ENCODE results near the gene FBXW9.
"Not testable (repeated sequence)": the region's sequence is repeated elsewhere in the genome, so short reads cannot be mapped to it uniquely, and the experiment has no call there.

FBXW9 gene

DNA sequence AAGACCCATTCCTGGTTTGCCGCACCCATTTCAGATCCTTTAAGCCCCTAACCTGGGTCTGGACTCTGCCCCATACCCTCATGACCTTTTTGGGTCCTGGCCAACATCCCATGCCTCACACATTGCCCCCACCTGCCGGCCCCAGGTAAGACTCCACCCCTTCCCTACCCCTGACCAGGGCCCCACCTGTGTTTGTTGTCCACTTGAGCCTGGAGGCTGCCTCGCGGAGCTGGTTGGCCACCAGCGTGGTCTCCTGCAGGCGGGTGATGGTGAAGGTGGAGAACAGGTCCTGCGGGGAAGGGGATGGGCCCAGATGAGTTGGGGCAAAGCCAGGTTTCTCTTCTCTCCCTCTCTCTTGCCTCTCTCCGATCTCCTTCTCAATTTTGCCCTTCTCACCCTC lies 49.4 kb downstream of the FBXW9 start:
- ChIA-PET CTCF (no interaction called here), POLR2A (no interaction called here)
- TF ChIP-seq HDGF (IDR thresholded peaks at IDR 0.05; ENCODE audit: borderline replicate concordance), result no peak
- no peak for TF ChIP-seq ZNF384 (IDR thresholded peaks at IDR 0.05)
- TF ChIP-seq LEF1 (IDR thresholded peaks at IDR 0.05; ENCODE audit: borderline replicate concordance), result no peak
- no peak for TF ChIP-seq SUZ12 (IDR thresholded peaks at IDR 0.05)
- no peak for TF ChIP-seq FOXK2 (IDR thresholded peaks at IDR 0.05)
- TF ChIP-seq CTBP1 (IDR thresholded peaks at IDR 0.05; ENCODE audit: borderline replicate concordance), result no peak
- TF ChIP-seq PKNOX1 (IDR thresholded peaks at IDR 0.05), result no peak
- no peak for TF ChIP-seq ELF4 (IDR thresholded peaks at IDR 0.05)
- no peak for TF ChIP-seq TARDBP (IDR thresholded peaks at IDR 0.05)
- no peak for TF ChIP-seq L3MBTL2 (conservative IDR thresholded peaks at IDR 0.05)
- no peak for TF ChIP-seq ARNT (IDR thresholded peaks at IDR 0.05)
- no peak for TF ChIP-seq FOXM1 (IDR thresholded peaks at IDR 0.05; ENCODE audit: borderline replicate concordance)
- no peak for TF ChIP-seq FOXA1 (IDR thresholded peaks at IDR 0.05)
- no peak for TF ChIP-seq BHLHE40 (IDR thresholded peaks at IDR 0.05; ENCODE audit: borderline replicate concordance)
- TF ChIP-seq SP1 (IDR thresholded peaks at IDR 0.05), result no peak
- TF ChIP-seq NFRKB (IDR thresholded peaks at IDR 0.05), result no peak
- DNase-seq (ENCODE audit: extremely low spot score), result no peak

DNA sequence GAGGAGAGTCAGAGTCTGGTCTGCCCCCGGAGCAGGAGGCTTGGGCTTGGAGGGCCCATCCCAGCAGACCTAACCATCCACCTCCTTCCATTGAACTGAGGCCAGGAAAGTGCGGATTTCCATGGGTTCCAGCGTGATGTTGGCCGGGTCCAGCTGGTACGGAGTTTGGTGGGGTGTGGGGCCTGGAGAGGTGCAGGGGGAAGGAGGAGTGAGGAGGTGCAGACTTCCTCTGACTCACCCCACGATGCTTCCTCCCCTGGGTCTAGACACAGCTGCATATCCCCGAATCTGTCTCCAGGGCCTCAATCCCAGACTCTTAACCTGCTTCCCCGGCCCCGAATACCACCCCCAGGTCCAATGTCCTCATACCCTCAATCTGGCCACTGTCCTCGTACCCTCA lies 49.9 kb downstream of the FBXW9 start:
- ChIA-PET CTCF (no interaction called here), POLR2A (no interaction called here)
- no peak for TF ChIP-seq LEF1 (IDR thresholded peaks at IDR 0.05; ENCODE audit: borderline replicate concordance)
- no peak for TF ChIP-seq FOXK2 (IDR thresholded peaks at IDR 0.05)
- no peak for DNase-seq (ENCODE audit: extremely low spot score)

DNA sequence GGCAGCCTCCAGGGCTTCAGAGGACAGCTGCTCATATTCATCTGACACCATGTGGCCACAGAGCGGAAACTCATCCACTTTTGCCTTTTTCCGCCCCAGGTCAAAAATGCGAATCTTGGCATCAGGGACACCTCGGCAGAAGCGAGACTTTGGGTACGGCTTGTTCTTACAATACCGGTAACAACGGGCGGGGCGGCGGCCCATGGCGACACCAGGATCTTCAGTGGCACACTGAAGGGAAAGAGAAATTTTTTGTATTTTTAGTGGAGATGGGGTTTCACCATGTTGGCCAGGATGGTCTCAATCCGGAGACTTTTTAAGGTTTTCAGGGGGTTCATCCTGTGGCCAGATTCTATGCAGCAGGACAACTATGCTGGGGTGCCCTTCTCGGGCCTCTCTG lies 52.7 kb downstream of the FBXW9 start:
- DNase-seq (ENCODE audit: extremely low spot score); CTCF ChIA-PET; POLR2A ChIA-PET: not testable (repeated sequence)

DNA sequence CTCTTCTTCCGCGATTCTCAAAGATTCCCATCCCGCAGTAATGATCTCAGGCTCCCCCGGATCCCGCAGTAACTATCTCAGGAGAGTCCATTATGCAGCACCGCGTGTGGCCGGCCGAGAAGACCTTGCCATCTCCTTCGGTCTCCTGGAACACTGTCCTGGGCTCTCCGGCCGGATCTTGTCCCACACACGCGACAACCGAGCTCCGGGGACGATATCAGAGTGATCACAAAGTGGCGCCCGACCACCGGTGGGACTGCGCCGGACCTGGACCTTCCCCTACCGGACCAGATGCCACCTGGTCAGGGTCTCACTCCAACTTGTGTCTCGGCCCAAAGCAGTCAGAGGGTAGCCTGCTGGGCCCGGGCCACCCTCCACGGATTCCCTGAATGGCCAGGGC lies 53.9 kb downstream of the FBXW9 start:
- TF ChIP-seq PKNOX1 (IDR thresholded peaks at IDR 0.05), result no peak
- TF ChIP-seq CTBP1 (IDR thresholded peaks at IDR 0.05; ENCODE audit: borderline replicate concordance), result no peak
- DNase-seq (ENCODE audit: extremely low spot score), result no peak
- CTCF ChIA-PET, result no interaction called here
- POLR2A ChIA-PET, result no interaction called here

GRCh38 chr19:12641456-12641855 lies 55.0 kb downstream of the FBXW9 start:
- TF ChIP-seq ZNF384 (IDR thresholded peaks at IDR 0.05) (no peak), PKNOX1 (IDR thresholded peaks at IDR 0.05) (no peak), SP1 (IDR thresholded peaks at IDR 0.05) (no peak), NFRKB (IDR thresholded peaks at IDR 0.05) (no peak), BHLHE40 (IDR thresholded peaks at IDR 0.05; ENCODE audit: borderline replicate concordance) (no peak), FOXA1 (IDR thresholded peaks at IDR 0.05) (no peak), TARDBP (IDR thresholded peaks at IDR 0.05) (no peak), LEF1 (IDR thresholded peaks at IDR 0.05; ENCODE audit: borderline replicate concordance) (no peak)
- DNase-seq (ENCODE audit: extremely low spot score), result no peak
- ChIA-PET POLR2A (no interaction called here), CTCF (no interaction called here)

GRCh38 chr19:12639901-12640613 lies 56.4 kb downstream of the FBXW9 start:
- ChIA-PET CTCF (interaction anchor here (0.6 kb wide), 1 partner anchor 120 kb away, joined by 6 read pairs; no protein-coding TSS in a partner anchor), POLR2A (no interaction called here)
- no peak for TF ChIP-seq PKNOX1 (IDR thresholded peaks at IDR 0.05)
- peak; percentile 75 for DNase-seq (ENCODE audit: extremely low spot score)

All from HEK293T (cell line).